ENCODE data around the gene HDHD5. TPM values are rescaled to one million over a fixed set of nuclear protein-coding genes. Genes with fewer than 3 reads are reported as not detected.

HDHD5 gene
- total RNA-seq, 1 experiment from 2014 or later: 68.4 TPM

DNA sequence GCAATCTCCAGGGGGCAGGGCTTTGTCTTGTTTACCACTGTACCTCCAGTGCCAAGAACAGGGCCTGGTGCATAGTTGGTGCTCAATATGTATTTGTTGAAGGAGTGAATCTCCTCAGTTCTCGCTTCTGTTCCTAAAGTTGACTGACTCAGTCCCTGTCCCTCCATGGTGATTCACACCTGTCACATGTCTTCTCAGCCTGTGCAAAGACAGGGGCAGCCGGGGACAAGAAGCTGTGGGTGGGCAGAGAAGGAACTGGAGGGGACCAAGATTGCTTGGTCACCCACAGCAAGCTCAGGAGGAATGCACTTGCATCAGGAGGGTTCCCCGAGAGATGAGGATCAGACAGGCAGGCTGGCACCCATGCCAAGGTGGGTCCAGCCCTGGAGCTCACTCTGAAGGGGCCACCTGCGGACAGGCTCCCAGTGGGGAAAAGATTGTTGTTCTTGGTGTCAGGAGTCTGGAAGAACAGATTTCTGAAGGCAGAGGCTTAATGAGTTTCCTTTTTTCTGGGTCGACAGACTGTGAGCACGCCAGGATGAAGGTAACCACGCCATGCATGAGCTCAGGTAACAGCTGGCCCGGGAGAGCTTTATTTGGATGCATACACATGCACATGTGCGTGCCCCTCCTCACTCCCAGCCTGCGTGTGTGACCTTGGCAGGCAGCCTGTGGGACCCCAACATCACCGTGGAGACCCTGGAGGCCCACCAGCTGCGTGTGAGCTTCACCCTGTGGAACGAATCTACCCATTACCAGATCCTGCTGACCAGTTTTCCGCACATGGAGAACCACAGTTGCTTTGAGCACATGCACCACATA, 57.4 kb downstream of the HDHD5 start:
- no peak overlapping the region for H2BK20ac ChIP-seq (ENCODE audit: low read depth, low read length, poor library complexity, severe bottlenecking)
- H3K79me2 ChIP-seq (ENCODE audit: insufficient read depth, low read length): no peaks in the 10 kb centered on the region
- H3K56ac ChIP-seq (ENCODE audit: insufficient read length, low read depth, low read length): no peak overlapping the region
- H3K23me2 ChIP-seq (ENCODE audit: insufficient read length, low read depth, low read length, poor library complexity, severe bottlenecking): no peaks in the 10 kb centered on the region
- no peaks in the 10 kb centered on the region for H3K27me3 ChIP-seq (ENCODE audit: insufficient read depth, low read length)
- no peak overlapping the region for H3K9ac ChIP-seq (ENCODE audit: extremely low read depth, insufficient read length, low read length)
- no peak overlapping the region for H2AFZ ChIP-seq (ENCODE audit: low read length)
- peak overlapping the region in 1 of 3 experiments; percentile 91; a peak in 3 of 7 replicates for H3K27ac Mint-ChIP-seq
- no peak overlapping the region for H2BK12ac ChIP-seq (ENCODE audit: insufficient read length, low read depth, low read length)
- WGBS (ENCODE audit: extremely low coverage, insufficient read length, low lambda C conversion rate): no CpG with 5 or more reads among the region's 14 CpGs
- no peaks in the 10 kb centered on the region for H3K27me3 Mint-ChIP-seq (ENCODE audit: low read depth)
- no peaks in the 10 kb centered on the region for H3K79me1 ChIP-seq (ENCODE audit: insufficient read depth, low read depth, low read length, poor library complexity, severe bottlenecking)
- no peaks in the 10 kb centered on the region for H3K9me3 ChIP-seq (ENCODE audit: control insufficient read depth, low read depth, low read length)
- no peak for DNase-seq
- H4K5ac ChIP-seq (ENCODE audit: insufficient read length, low read depth, low read length): no peak overlapping the region
- peaks cover 4 to 40% (median 21%) of the 10 kb centered on the region in 3 experiments; a peak in 6 of 7 replicates for H3K36me3 Mint-ChIP-seq (ENCODE audit: insufficient read depth in 1 of 3, low read depth in 3 of 3)
- no peak overlapping the region for H2AK5ac ChIP-seq (ENCODE audit: insufficient read length, low read length)
- no peak overlapping the region for H2BK15ac ChIP-seq (ENCODE audit: low read depth, low read length)
- TF ChIP-seq CTCF (conservative IDR thresholded peaks at IDR 0.05): no peak
- H3K4me2 ChIP-seq (ENCODE audit: insufficient read depth, insufficient read length, low read length): no peak overlapping the region
- no peak overlapping the region for H2BK120ac ChIP-seq (ENCODE audit: low read depth, low read length, poor library complexity, severe bottlenecking)
- no peak overlapping the region for H3K4ac ChIP-seq (ENCODE audit: low read depth, low read length)
- H4K8ac ChIP-seq (replicated peaks; ENCODE audit: insufficient read length, low read depth, low read length): no peak overlapping the region
- no peak overlapping the region for H3K23ac ChIP-seq (ENCODE audit: insufficient read length, low read depth, low read length)
- no peak overlapping the region for H4K91ac ChIP-seq (ENCODE audit: insufficient read length, low read depth, low read length)
- H3K9me3 Mint-ChIP-seq: no peaks in the 10 kb centered on the region; a peak in 1 of 5 replicates
- H3K4me3 Mint-ChIP-seq: no peak overlapping the region
- H3K14ac ChIP-seq (ENCODE audit: insufficient read depth, low read length): no peak overlapping the region; the same call in 1 of the 2 replicates
- no peaks in the 10 kb centered on the region for H4K20me1 ChIP-seq (ENCODE audit: control insufficient read depth, insufficient read depth, insufficient read length)
- H2BK5ac ChIP-seq (ENCODE audit: insufficient read length, low read length): no peak overlapping the region
- no peak overlapping the region for H3T11ph ChIP-seq (ENCODE audit: low read length)
- H3K4me1 ChIP-seq (ENCODE audit: insufficient read depth, low read length): no peaks in the 10 kb centered on the region
- H3K27ac ChIP-seq (ENCODE audit: insufficient read length, low read depth, low read length): no peak overlapping the region
- H3K4me1 Mint-ChIP-seq: peaks cover 3 to 8% of the 10 kb centered on the region in 2 experiments; a peak in 3 of 4 replicates
- no peak overlapping the region for H3K18ac ChIP-seq (ENCODE audit: insufficient read length, low read depth, low read length)
